ENCODE results near the gene SPTBN4. TPM values are rescaled to one million over a fixed set of nuclear protein-coding genes. Genes with fewer than 3 reads are reported as not detected.

SPTBN4 gene
- total RNA-seq, 1 donor from 2014 or later: 3.4 TPM

DNA sequence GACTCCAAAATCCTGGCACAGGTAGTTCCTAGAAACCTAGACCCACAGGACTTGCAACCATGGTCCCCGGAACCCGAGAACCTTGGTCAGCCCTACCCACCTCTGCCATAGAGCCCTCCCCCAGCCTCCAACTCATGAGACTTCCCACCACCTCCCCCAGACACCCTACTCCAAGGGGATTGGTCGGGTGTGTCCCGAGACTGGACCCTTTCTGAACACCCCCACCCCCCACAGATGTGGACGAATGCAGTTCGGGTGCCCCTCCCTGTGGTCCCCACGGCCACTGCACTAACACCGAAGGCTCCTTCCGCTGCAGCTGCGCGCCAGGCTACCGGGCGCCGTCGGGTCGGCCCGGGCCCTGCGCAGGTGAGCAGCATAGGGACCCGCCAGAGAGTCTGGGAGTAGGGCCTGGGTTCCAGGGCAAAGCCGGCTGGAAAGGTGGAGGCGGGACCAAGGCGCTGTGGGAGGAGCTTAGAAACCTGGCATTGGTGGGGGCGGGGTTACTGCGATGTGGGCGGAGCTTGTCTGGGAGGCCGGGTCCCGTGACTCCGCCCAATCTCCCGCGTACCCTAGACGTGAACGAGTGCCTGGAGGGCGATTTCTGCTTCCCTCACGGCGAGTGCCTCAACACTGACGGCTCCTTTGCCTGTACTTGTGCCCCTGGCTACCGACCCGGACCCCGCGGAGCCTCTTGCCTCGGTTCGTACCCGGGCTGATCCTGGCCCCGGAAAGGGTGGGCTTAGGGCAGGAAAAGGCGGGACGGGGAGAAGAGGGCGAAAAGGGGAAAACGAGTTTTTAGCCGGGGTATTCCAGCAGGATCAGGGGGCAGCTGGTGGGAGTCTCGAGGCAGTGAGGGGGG is 146.3 kb downstream of the SPTBN4 start:
- peak in 1 of 2 experiments; percentile 85 for DNase-seq (ENCODE audit: low spot score in 2 of 2, unreplicated experiment in 2 of 2)
- peak overlapping the region; percentile 88 for H3K4me3 Mint-ChIP-seq
- TF ChIP-seq, protein P1, sequence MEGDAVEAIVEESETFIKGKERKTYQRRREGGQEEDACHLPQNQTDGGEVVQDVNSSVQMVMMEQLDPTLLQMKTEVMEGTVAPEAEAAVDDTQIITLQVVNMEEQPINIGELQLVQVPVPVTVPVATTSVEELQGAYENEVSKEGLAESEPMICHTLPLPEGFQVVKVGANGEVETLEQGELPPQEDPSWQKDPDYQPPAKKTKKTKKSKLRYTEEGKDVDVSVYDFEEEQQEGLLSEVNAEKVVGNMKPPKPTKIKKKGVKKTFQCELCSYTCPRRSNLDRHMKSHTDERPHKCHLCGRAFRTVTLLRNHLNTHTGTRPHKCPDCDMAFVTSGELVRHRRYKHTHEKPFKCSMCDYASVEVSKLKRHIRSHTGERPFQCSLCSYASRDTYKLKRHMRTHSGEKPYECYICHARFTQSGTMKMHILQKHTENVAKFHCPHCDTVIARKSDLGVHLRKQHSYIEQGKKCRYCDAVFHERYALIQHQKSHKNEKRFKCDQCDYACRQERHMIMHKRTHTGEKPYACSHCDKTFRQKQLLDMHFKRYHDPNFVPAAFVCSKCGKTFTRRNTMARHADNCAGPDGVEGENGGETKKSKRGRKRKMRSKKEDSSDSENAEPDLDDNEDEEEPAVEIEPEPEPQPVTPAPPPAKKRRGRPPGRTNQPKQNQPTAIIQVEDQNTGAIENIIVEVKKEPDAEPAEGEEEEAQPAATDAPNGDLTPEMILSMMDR (IDR thresholded peaks at IDR 0.05; ENCODE audit: unreplicated experiment): no peak
- peaks cover 17% of the 10 kb centered on the region for H3K4me1 Mint-ChIP-seq
- peaks cover 23% of the 10 kb centered on the region for H3K27me3 Mint-ChIP-seq (ENCODE audit: low read depth)
- peaks cover 6% of the 10 kb centered on the region for H3K36me3 Mint-ChIP-seq
- peak overlapping the region; percentile 97 for H3K27ac Mint-ChIP-seq
- no peaks in the 10 kb centered on the region for H3K9me3 Mint-ChIP-seq

DNA sequence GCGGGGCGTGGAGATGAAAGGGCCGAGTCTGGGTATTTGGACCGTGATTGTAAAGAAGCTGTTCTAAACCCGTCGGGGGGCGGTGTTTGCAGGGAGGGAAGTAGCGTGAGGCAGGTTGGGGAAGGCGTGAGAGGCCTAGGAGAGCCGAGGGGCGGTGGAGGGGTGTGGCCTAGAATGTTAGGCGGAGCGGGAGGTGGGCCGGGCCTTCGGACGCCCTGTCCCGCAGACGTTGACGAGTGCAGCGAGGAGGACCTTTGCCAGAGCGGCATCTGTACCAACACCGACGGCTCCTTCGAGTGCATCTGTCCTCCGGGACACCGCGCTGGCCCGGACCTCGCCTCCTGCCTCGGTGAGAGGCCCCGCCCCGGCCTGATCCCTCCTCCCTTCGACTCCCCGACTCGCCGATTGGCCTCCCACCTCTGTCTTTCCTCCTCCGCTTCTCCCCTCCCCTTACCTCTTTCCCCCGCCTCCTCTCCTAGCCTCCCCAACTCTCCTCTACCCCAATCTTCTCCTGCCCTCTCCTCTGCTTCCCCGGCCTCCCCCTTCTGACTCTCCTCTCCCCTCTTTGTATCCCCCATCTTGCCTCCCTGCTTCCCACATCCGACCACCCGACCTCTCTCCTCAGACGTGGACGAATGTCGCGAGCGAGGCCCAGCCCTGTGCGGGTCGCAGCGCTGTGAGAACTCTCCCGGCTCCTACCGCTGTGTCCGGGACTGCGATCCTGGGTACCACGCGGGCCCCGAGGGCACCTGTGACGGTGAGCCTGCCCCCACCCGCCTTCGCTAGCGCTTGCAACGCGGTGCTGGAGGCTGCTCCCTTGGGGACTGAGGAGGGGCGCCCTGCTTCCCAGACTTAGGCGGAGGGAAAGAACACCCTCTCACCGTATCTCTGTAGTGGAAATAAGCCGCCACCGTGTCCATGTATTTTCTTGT is 147.2 kb downstream of the SPTBN4 start:
- TF ChIP-seq, protein P1 (IDR thresholded peaks at IDR 0.05; ENCODE audit: unreplicated experiment): no peak
- peaks cover 17% of the 10 kb centered on the region for H3K4me1 Mint-ChIP-seq
- peak; percentile 71 to 79 for DNase-seq (ENCODE audit: low spot score in 2 of 2, unreplicated experiment in 2 of 2)
- no peaks in the 10 kb centered on the region for H3K9me3 Mint-ChIP-seq
- peaks cover 14% of the 10 kb centered on the region for H3K27me3 Mint-ChIP-seq (ENCODE audit: low read depth)
- H3K4me3 Mint-ChIP-seq: peak overlapping the region; percentile 88
- peaks cover 10% of the 10 kb centered on the region for H3K36me3 Mint-ChIP-seq
- H3K27ac Mint-ChIP-seq: peak overlapping the region; percentile 97

DNA sequence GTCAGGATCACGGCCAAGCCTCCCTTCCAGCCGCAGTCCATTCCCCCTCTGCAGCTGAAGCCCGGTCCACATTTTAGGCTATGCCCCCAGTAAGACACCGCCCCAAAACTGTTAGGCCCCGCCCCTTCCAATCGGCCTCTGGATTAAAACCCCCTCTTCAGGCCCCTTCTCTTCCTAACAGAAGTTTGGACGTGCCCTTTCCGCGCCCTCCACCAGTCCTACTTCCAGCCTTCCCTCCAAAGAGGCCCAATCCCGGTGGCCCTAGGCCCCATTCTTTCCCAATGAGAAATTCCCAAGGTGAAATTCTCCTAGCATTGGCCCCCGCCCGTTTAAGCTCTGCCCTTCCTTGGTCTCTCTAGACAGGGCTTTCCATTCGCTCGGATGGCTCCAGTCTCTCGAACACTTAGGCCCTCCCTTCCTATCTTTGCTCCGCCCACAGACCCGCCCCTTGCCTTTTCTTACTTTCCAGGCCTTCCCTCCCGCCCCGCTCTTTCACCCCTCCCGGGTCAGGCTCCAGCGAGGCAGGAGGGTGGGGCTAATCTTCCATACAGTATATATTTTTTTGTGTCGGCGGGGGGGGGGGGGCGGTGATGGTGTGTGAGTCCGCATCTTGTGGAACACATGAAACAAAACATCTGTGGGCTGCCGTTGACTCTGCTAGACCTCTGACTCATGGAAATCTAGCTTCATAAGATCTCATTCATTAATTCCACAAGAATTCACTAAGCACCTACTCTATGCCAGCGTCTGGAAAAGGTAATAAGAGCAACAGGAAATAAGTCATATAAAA is 148.0 kb downstream of the SPTBN4 start:
- Mint-ChIP-seq H3K27me3 (ENCODE audit: low read depth) (peaks cover 7% of the 10 kb centered on the region), H3K36me3 (peaks cover 17% of the 10 kb centered on the region), H3K27ac (peak overlapping the region; percentile 97)

DNA sequence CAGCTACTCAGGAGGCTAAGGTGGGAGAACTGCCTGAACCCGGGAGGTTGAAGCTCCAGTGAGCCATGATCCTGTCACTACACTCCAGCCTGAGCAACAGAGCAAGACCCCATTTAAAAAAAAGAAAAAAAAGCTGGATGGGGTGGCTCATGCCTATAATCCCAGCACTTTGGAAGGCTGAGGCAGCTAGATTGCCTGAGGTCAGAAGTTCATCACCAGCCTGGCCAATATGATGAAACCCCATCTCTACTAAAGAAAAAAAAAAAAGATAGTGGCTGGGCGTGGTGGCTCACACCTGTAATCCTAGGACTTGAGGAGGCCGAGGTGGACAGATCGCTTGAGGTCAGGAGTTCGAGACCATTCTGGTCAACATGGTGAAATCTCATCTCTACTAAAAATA is 149.4 kb downstream of the SPTBN4 start:
- no peak for DNase-seq (ENCODE audit: low spot score in 2 of 2, unreplicated experiment in 2 of 2)
- H3K36me3 Mint-ChIP-seq: peaks cover 20% of the 10 kb centered on the region
- H3K4me1 Mint-ChIP-seq: peaks cover 9% of the 10 kb centered on the region
- no peaks in the 10 kb centered on the region for H3K9me3 Mint-ChIP-seq
- H3K4me3 Mint-ChIP-seq: no peak overlapping the region
- H3K27me3 Mint-ChIP-seq (ENCODE audit: low read depth): no peaks in the 10 kb centered on the region
- no peak overlapping the region for H3K27ac Mint-ChIP-seq
- TF ChIP-seq, protein P1 (IDR thresholded peaks at IDR 0.05; ENCODE audit: unreplicated experiment): no peak

More for the DNA sequence above, 148.0 kb downstream of the SPTBN4 start:
- no peaks in the 10 kb centered on the region for H3K9me3 Mint-ChIP-seq
- H3K4me1 Mint-ChIP-seq: peaks cover 13% of the 10 kb centered on the region
- H3K4me3 Mint-ChIP-seq: peak overlapping the region; percentile 88
- DNase-seq (ENCODE audit: low spot score in 2 of 2, unreplicated experiment in 2 of 2): peak in 1 of 2 experiments; percentile 78
- TF ChIP-seq, protein P1 (IDR thresholded peaks at IDR 0.05; ENCODE audit: unreplicated experiment): no peak

DNA sequence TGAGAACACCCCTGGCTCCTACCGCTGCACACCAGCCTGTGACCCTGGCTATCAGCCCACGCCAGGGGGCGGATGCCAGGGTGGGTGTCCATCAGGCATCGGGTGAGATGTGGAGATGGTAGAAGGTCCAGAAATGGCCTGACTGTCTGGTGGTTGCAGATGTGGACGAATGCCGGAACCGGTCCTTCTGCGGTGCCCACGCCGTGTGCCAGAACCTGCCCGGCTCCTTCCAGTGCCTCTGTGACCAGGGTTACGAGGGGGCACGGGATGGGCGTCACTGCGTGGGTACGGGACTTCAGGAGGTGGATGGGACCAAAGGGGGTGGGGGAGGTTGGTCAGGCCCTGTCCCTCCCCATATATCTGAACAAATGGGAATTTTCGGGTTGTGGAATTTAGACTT is 150.1 kb downstream of the SPTBN4 start:
- Mint-ChIP-seq H3K4me3 (no peak overlapping the region), H3K36me3 (peaks cover 26% of the 10 kb centered on the region), H3K27me3 (ENCODE audit: low read depth) (no peaks in the 10 kb centered on the region), H3K4me1 (peaks cover 9% of the 10 kb centered on the region), H3K9me3 (no peaks in the 10 kb centered on the region), H3K27ac (no peak overlapping the region)
- DNase-seq (ENCODE audit: low spot score in 2 of 2, unreplicated experiment in 2 of 2): no peak
- TF ChIP-seq, protein P1 (IDR thresholded peaks at IDR 0.05; ENCODE audit: unreplicated experiment): no peak

Data from mesothelial cell of epicardium (in vitro differentiated cells).